ENCODE data around the gene SPTLC3.

GRCh38 chr20:13028001-13028400, 19.2 kb downstream of the SPTLC3 start:
- TF ChIP-seq POLR2AphosphoS5 (IDR thresholded peaks at IDR 0.05; ENCODE audit: low read depth) (no peak), CTCF (conservative IDR thresholded peaks at IDR 0.05; ENCODE audit: low read depth in 2 of 2) (no peak), JUNB (IDR thresholded peaks at IDR 0.05; ENCODE audit: unreplicated experiment) (no peak), CREB1 (CRISPR knock-in tag; IDR thresholded peaks at IDR 0.05; ENCODE audit: low read depth) (no peak), REST (IDR thresholded peaks at IDR 0.05; ENCODE audit: unreplicated experiment) (no peak), EZH2phosphoT487 (IDR thresholded peaks at IDR 0.05; ENCODE audit: unreplicated experiment) (no peak), EZH2 (IDR thresholded peaks at IDR 0.05; ENCODE audit: low read depth, unreplicated experiment) (no peak), ETS1 (IDR thresholded peaks at IDR 0.05) (no peak)
